Left ventricle myocardium inferior (tissue), 1 donor: ENCODE data around the gene TENT4B. TPM values are rescaled to one million over a fixed set of nuclear protein-coding genes. Genes with fewer than 3 reads are reported as not detected.

Experiments
- DNase-seq: peaks from one replicate; pipeline ENCODE4 v3.0.0-alpha.2; 2020
- H3K27ac ChIP-seq: fragments of 200-600 bp; replicated peaks from 2 replicates; pipeline ENCODE4 v1.8.0; 2021
- H3K27me3 ChIP-seq: fragments of 200-600 bp; 2 replicates; pipeline ENCODE4 v1.8.0; 2021; ENCODE audit warnings: low read depth
- H3K36me3 ChIP-seq: fragments of 200-600 bp; 2 replicates; pipeline ENCODE4 v1.8.0; 2021
- H3K4me1 ChIP-seq: fragments of 200-600 bp; 2 replicates; pipeline ENCODE4 v1.8.0; 2021
- H3K4me3 ChIP-seq: fragments of 200-600 bp; 2 replicates; pipeline ENCODE4 v1.8.0; 2021; ENCODE audit warnings: mild to moderate bottlenecking, moderate library complexity
- H3K9me3 ChIP-seq: fragments of 200-600 bp; replicated peaks from 2 replicates; pipeline ENCODE4 v1.8.0; 2021
- intact Hi-C: fragments of 100-400 bp; cut with micrococcal nuclease; formaldehyde crosslinking; loops from one replicate; pipeline ENCODE4 v1.11.0; 2022
- long read RNA-seq: library from polyadenylated mRNA; unstranded; transcript quantifications from one replicate; pipeline ENCODE4 v2.0.0, GENCODE V29; 2021
- total RNA-seq: library from RNA; stranded (reverse); fragmentation: NEBNext Ultra II Directional; extraction: Animal tissue kit (Norgen Biotek cat#: 25700); gene quantifications from one replicate; pipeline ENCODE4 v1.2.1, GENCODE V29; 2021
- TF ChIP-seq, protein P1 (sequence below): fragments of 200-600 bp; IDR thresholded peaks from 2 replicates; pipeline ENCODE4 v1.8.0; 2021; ENCODE audit warnings: antibody characterized with exemption, mild to moderate bottlenecking, borderline replicate concordance
- donor health status: DM: no; HTN: yes; CAD: no; lungs with severe emphysema.

TENT4B gene
- total RNA-seq = 7.5 TPM
- long read RNA-seq, full-length matches to known transcripts = 1 of 5 reads
- long read RNA-seq, partial matches to known transcripts = 4 of 5 reads
- long read RNA-seq, other reads (novel, unspliced or antisense) = 0 of 5 reads

- Histone ChIP-seq H3K9me3 (no peaks in the 10 kb centered on the region), H3K36me3 (no peaks in the 10 kb centered on the region), H3K4me1 (peaks cover 46% of the 10 kb centered on the region), H3K27me3 (no peaks in the 10 kb centered on the region), H3K27ac (peak within 1 kb of the TSS; percentile 98), H3K4me3 (peak within 1 kb of the TSS; percentile 83)
- TF ChIP-seq, protein P1, sequence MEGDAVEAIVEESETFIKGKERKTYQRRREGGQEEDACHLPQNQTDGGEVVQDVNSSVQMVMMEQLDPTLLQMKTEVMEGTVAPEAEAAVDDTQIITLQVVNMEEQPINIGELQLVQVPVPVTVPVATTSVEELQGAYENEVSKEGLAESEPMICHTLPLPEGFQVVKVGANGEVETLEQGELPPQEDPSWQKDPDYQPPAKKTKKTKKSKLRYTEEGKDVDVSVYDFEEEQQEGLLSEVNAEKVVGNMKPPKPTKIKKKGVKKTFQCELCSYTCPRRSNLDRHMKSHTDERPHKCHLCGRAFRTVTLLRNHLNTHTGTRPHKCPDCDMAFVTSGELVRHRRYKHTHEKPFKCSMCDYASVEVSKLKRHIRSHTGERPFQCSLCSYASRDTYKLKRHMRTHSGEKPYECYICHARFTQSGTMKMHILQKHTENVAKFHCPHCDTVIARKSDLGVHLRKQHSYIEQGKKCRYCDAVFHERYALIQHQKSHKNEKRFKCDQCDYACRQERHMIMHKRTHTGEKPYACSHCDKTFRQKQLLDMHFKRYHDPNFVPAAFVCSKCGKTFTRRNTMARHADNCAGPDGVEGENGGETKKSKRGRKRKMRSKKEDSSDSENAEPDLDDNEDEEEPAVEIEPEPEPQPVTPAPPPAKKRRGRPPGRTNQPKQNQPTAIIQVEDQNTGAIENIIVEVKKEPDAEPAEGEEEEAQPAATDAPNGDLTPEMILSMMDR = no peak
- peak; percentile 88 for DNase-seq
- intact Hi-C loops = loop anchor here (10.0 kb wide), 1 partner anchor 52 kb away; no protein-coding TSS in a partner anchor
Measured at GRCh38 chr16:50152807-50153595, at the start of gene TENT4B. Gene TENT4B, plus strand, starts transcription at chr16:50153306. Its CDS starts 316 bp downstream, at chr16:50153622.

DNA sequence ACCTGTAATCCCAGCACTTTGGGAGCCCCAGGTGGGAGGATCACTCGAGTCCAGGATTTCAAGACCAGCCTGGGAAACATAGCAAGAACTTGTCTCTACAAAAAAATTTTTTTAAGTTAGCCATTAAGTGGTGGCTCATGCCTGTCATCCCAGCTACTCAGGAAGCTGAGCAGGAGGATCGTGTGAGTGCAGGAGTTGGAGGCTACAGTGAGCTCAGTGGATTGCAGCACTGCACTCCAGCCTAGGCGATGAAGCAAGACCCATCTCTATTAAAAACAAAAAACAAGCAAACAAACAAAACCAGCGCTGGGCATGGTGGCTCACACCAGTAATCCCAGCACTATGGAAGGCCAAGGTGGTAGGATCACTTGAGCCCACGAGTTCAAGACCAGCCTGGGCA is 49.3 kb upstream of the TENT4B start:
- H3K4me3 ChIP-seq = no peak overlapping the region
- no peaks in the 10 kb centered on the region for H3K27me3 ChIP-seq
- TF ChIP-seq, protein P1 = no peak
- H3K27ac ChIP-seq = no peak overlapping the region
- DNase-seq = no peak
- H3K4me1 ChIP-seq = no peaks in the 10 kb centered on the region
- H3K36me3 ChIP-seq = peaks cover 87% of the 10 kb centered on the region
- intact Hi-C loops = no loop called here
- H3K9me3 ChIP-seq = no peaks in the 10 kb centered on the region

- no peaks in the 10 kb centered on the region for H3K27me3 ChIP-seq
- DNase-seq = no peak
- no peaks in the 10 kb centered on the region for H3K9me3 ChIP-seq
- no peaks in the 10 kb centered on the region for H3K36me3 ChIP-seq
- H3K27ac ChIP-seq = no peak overlapping the region
- H3K4me1 ChIP-seq = no peaks in the 10 kb centered on the region
- TF ChIP-seq, protein P1 = no peak
- intact Hi-C loops = no loop called here
- H3K4me3 ChIP-seq = no peak overlapping the region
Measured at GRCh38 chr16:50114357-50115129, 38.6 kb upstream of the TENT4B start.

DNA sequence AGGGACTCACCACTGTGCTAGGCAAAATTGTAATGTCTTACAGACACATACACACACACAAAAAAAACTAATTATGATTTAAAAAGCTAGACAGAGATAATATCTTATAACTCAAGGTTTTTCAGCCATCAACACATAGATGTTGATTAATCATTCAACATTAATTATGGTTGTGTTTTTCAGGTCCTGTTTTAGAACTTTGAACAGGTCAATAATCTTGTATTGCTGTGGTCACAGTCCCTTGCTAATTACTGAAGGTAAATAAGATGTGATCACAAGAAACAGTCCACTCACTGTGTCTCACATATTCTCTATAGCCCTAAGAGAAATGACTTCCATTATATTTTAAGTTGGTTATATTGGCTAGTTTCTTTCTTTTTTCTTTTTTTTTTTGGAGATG is 32.4 kb upstream of the TENT4B start:
- TF ChIP-seq, protein P1 = no peak
- no peaks in the 10 kb centered on the region for H3K27me3 ChIP-seq
- intact Hi-C loops = no loop called here
- H3K27ac ChIP-seq = no peak overlapping the region
- H3K4me3 ChIP-seq = no peak overlapping the region
- no peaks in the 10 kb centered on the region for H3K4me1 ChIP-seq
- no peak for DNase-seq
- no peaks in the 10 kb centered on the region for H3K9me3 ChIP-seq
- no peaks in the 10 kb centered on the region for H3K36me3 ChIP-seq

- H3K4me3 ChIP-seq = no peak overlapping the region
- H3K27ac ChIP-seq = no peak overlapping the region
- H3K27me3 ChIP-seq = no peaks in the 10 kb centered on the region
- intact Hi-C loops = no loop called here
- H3K9me3 ChIP-seq = no peaks in the 10 kb centered on the region
- DNase-seq = no peak
- H3K36me3 ChIP-seq = no peaks in the 10 kb centered on the region
- H3K4me1 ChIP-seq = no peaks in the 10 kb centered on the region
- TF ChIP-seq, protein P1 = no peak
Measured at GRCh38 chr16:50121278-50121677, 31.8 kb upstream of the TENT4B start.
